ENCODE measurements around the gene CERS6.

- no peak for TF ChIP-seq EZH2 (IDR thresholded peaks at IDR 0.05; ENCODE audit: insufficient read depth, poor library complexity, severe bottlenecking)
- no peak for TF ChIP-seq EZH2phosphoT487 (IDR thresholded peaks at IDR 0.05; ENCODE audit: insufficient read depth, low read depth)
These were observed 301.2 kb downstream of the CERS6 start for GRCh38 chr2:168757223-168757622.
